ENCODE results near the gene NRK. TPM values are rescaled to one million over a fixed set of nuclear protein-coding genes. Genes with fewer than 3 reads are reported as not detected.
"Not testable (repeated sequence)": the region's sequence is repeated elsewhere in the genome, so short reads cannot be mapped to it uniquely, and the experiment has no call there.

Gene NRK
- total RNA-seq, 1 donor from 2014 or later, result 256 TPM

DNA sequence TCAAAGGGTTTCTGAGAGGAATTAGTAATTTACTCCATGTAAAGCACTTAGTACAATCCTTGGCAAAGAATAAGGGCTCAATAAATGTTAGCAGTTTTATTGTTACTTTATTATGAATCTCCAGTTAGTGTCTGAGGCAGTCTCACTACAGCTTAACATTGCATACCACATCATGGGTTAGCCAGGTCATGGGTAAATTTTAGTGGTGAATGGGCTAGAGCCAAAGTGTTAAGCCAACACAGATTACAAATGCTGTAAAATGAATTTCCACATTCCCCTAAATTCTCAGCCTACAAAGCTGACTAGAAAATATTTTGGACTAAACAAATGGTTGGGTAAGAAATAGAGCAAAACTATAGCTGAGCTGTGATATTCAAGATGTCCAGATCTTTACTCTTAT lies 72.4 kb downstream of the NRK start:
- DNase-seq, result no peak

DNA sequence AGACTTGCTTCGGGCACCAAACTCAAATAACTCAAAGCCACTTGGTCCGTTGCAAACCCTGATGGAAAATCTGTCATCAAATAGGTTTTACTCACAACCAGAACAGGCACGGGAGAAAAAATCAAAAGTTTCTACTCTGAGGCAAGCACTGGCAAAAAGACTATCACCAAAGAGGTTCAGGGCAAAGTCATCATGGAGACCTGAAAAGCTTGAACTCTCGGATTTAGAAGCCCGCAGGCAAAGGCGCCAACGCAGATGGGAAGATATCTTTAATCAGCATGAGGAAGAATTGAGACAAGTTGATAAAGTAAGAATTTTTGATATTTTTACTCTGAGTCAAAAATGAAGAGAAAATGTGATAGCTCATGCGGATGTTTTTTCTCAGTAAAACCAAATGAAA lies 87.2 kb downstream of the NRK start:
- DNase-seq, result no peak

- DNase-seq, result no peak
Observed at GRCh38 chrX:105910563-105911105, 88.3 kb downstream of the NRK start.

- no peak for DNase-seq
Observed at GRCh38 chrX:105945266-105945665, 122.9 kb downstream of the NRK start.

GRCh38 chrX:105969487-105969886 lies 147.1 kb downstream of the NRK start:
- no peak for DNase-seq

GRCh38 chrX:105972690-105973386 lies 150.5 kb downstream of the NRK start:
- no peak for DNase-seq

GRCh38 chrX:105973387-105973739 lies 151.0 kb downstream of the NRK start:
- no peak for DNase-seq

DNA sequence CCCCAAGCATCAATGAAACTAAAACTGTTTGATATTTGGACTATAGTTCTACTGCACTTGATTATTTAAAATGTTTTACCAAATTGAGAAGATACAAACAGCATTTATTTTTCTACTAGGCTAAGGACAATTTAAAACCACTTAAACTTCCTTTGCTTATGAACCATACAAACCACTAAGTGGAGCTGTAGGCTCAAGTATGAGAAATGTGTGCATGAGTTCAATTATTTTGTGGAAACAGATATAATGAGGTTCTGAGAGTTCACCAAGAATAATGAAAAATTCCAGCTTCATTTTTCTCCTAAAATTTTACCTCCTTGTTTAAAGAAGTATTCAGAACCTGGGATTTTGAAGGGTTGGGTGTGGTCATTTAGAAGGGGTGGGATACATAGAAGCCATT lies 153.0 kb downstream of the NRK start:
- DNase-seq, result peak; percentile 41

- DNase-seq, result no peak
Observed at GRCh38 chrX:105981772-105982485, 159.6 kb downstream of the NRK start.

- DNase-seq, result not testable (repeated sequence)
Observed at GRCh38 chrX:105988487-105988886, 166.1 kb downstream of the NRK start.

- DNase-seq, result no peak
Observed at GRCh38 chrX:105999294-105999693, 177.0 kb downstream of the NRK start.

DNA sequence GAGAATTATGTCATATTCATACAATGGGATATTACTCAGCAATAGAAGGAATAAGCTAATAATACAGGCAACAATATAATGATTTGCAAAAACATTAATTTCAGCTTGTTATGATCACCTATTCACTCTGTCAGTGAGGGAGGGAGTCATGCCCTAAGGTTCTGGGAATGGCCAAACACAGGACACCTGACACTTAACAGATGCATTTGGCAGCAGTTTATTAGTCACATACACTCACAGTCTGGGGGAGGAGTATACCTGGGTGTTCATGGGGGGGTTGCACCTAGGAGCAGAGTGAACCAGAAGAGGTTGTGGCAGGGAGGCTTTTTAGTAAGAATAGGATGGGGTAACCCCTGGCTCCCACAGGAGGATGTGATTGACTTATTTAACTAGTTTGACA lies 177.9 kb downstream of the NRK start:
- DNase-seq, result no peak

- DNase-seq, result not testable (repeated sequence)
Observed at GRCh38 chrX:106000609-106001008, 178.3 kb downstream of the NRK start.

GRCh38 chrX:106005684-106006083 lies 183.3 kb downstream of the NRK start:
- no peak for DNase-seq

- DNase-seq, result no peak
Observed at GRCh38 chrX:106007815-106008214, 185.5 kb downstream of the NRK start.

Other genes with a start within 250 kb of the NRK start
- gene SERPINA7, start 216.2 kb downstream of the NRK start, total RNA-seq, result not detected

Data from tongue (tissue), 2 donors.